Neural progenitor cell (in vitro differentiated cells): ENCODE data around the gene NPVF.

Source experiments
- EZH2 ChIP-seq: fragments of 200-600 bp; sonication (generic); IDR thresholded peaks from 2 replicates; pipeline ENCODE4 v1.6.1; 2017; ENCODE audit warnings: antibody characterized with exemption, mild to moderate bottlenecking, moderate library complexity
- EZH2phosphoT487 ChIP-seq: fragments of 200-600 bp; sonication (generic); IDR thresholded peaks from 2 replicates; pipeline ENCODE4 v1.6.1; 2017; ENCODE audit warnings: antibody characterized with exemption
- TF ChIP-seq, protein P1 (sequence below): fragments of 200-600 bp; sonication (generic); IDR thresholded peaks from 2 replicates; pipeline ENCODE4 v1.5.1; 2017; ENCODE audit warnings: antibody characterized with exemption, mild to moderate bottlenecking

GRCh38 chr7:25240896-25241295 lies 12.6 kb upstream of the NPVF start:
- TF ChIP-seq, protein P1, sequence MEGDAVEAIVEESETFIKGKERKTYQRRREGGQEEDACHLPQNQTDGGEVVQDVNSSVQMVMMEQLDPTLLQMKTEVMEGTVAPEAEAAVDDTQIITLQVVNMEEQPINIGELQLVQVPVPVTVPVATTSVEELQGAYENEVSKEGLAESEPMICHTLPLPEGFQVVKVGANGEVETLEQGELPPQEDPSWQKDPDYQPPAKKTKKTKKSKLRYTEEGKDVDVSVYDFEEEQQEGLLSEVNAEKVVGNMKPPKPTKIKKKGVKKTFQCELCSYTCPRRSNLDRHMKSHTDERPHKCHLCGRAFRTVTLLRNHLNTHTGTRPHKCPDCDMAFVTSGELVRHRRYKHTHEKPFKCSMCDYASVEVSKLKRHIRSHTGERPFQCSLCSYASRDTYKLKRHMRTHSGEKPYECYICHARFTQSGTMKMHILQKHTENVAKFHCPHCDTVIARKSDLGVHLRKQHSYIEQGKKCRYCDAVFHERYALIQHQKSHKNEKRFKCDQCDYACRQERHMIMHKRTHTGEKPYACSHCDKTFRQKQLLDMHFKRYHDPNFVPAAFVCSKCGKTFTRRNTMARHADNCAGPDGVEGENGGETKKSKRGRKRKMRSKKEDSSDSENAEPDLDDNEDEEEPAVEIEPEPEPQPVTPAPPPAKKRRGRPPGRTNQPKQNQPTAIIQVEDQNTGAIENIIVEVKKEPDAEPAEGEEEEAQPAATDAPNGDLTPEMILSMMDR: no peak
- TF ChIP-seq EZH2: no peak
- no peak for TF ChIP-seq EZH2phosphoT487
